LNCAP (cell line): ENCODE data around the gene KCNA10.

Source experiments
- CTCF ChIP-seq: fragments of 450-650 bp; IDR thresholded peaks from 2 replicates; pipeline ENCODE4 v1.5.1; 2017; ENCODE audit warnings: mild to moderate bottlenecking

The KCNA10 gene

GRCh38 chr1:110506541-110506940 lies 12.4 kb downstream of the KCNA10 start:
- no peak for TF ChIP-seq CTCF

- TF ChIP-seq CTCF, result no peak
Measured at GRCh38 chr1:110505596-110505995, 13.4 kb downstream of the KCNA10 start.

GRCh38 chr1:110504226-110504625 lies 14.7 kb downstream of the KCNA10 start:
- TF ChIP-seq CTCF, result no peak

- no peak for TF ChIP-seq CTCF
Measured at GRCh38 chr1:110503471-110503870, 15.5 kb downstream of the KCNA10 start.

GRCh38 chr1:110502402-110503151 lies 16.4 kb downstream of the KCNA10 start:
- no peak for TF ChIP-seq CTCF

GRCh38 chr1:110501488-110502132 lies 17.4 kb downstream of the KCNA10 start:
- no peak for TF ChIP-seq CTCF

- no peak for TF ChIP-seq CTCF
Measured at GRCh38 chr1:110498270-110498669, 20.7 kb downstream of the KCNA10 start.
